RWPE2 (cell line): ENCODE measurements around the gene ARHGEF7.

ENCODE experiments used
- ATAC-seq: fragments of 200-7000 bp; cut with Tn5 transposase; 3 replicates; pipeline ENCODE4 v1.9.1; 2021; ENCODE audit warnings: low read depth
- DNase-seq: peaks from one replicate; pipeline ENCODE4 v3.0.0-alpha.2; 2020; ENCODE audit warnings: low spot score
- H3K27ac ChIP-seq: fragments of 450-650 bp; 2 replicates; pipeline ENCODE4 v1.5.1; 2017; ENCODE audit warnings: mild to moderate bottlenecking; ENCODE audit not compliant: poor library complexity, severe bottlenecking
- H3K27me3 ChIP-seq: fragments of 250-450 bp; sonication (Bioruptor Pico); 2 replicates; pipeline ENCODE4 v1.5.1; 2021; ENCODE audit warnings: mild to moderate bottlenecking, moderate library complexity; ENCODE audit not compliant: insufficient read depth, poor library complexity, severe bottlenecking
- H3K36me3 ChIP-seq: fragments of 250-450 bp; sonication (Bioruptor Pico); 2 replicates; pipeline ENCODE4 v1.5.1; 2020; ENCODE audit warnings: low read depth, mild to moderate bottlenecking, moderate library complexity
- H3K4me1 ChIP-seq: fragments of 250-450 bp; sonication (Bioruptor Pico); 2 replicates; pipeline ENCODE4 v1.5.1; 2021; ENCODE audit warnings: mild to moderate bottlenecking, moderate library complexity; ENCODE audit not compliant: insufficient read depth, poor library complexity, severe bottlenecking
- H3K4me3 ChIP-seq: fragments of 250-450 bp; sonication (Bioruptor Pico); 2 replicates; pipeline ENCODE4 v1.5.1; 2021; ENCODE audit warnings: mild to moderate bottlenecking, moderate library complexity; ENCODE audit not compliant: severe bottlenecking
- H3K9me3 ChIP-seq: fragments of 250-450 bp; sonication (Bioruptor Pico); 2 replicates; pipeline ENCODE4 v1.5.1; 2021; ENCODE audit warnings: mild to moderate bottlenecking, moderate library complexity; ENCODE audit not compliant: severe bottlenecking
- TF ChIP-seq, protein P1 (sequence below): fragments of 450-650 bp; IDR thresholded peaks from one replicate; pipeline ENCODE4 v1.5.1; 2017; ENCODE audit warnings: mild to moderate bottlenecking, moderate library complexity; ENCODE audit not compliant: poor library complexity, severe bottlenecking

ARHGEF7 gene

DNA sequence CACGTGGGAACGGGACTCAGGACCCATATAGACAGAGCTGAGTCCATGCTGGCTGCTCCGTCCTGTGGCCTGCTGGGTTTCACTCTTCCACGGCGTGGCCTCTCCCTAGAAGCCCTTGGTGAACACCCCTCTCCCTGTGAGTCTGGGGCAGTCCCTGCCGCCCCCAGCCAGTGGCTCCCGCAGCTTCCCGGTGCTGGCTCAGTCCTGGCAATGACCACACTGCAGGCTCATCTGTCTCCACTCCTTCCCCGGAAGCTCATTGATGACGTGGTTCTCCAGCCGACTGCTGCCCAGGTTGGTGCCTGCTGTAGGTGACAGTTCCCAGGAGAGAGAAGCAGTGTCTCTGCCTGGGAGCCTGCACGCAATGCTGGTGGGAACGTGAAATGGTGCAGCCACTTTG lies 203.3 kb downstream of the ARHGEF7 start:
- Histone ChIP-seq H3K27ac (no peak overlapping the region), H3K4me3 (no peak overlapping the region), H3K4me1 (no peaks in the 10 kb centered on the region), H3K36me3 (no peaks in the 10 kb centered on the region), H3K9me3 (no peaks in the 10 kb centered on the region), H3K27me3 (no peaks in the 10 kb centered on the region)
- DNase-seq (no peak), ATAC-seq (no peak)
- TF ChIP-seq, protein P1, sequence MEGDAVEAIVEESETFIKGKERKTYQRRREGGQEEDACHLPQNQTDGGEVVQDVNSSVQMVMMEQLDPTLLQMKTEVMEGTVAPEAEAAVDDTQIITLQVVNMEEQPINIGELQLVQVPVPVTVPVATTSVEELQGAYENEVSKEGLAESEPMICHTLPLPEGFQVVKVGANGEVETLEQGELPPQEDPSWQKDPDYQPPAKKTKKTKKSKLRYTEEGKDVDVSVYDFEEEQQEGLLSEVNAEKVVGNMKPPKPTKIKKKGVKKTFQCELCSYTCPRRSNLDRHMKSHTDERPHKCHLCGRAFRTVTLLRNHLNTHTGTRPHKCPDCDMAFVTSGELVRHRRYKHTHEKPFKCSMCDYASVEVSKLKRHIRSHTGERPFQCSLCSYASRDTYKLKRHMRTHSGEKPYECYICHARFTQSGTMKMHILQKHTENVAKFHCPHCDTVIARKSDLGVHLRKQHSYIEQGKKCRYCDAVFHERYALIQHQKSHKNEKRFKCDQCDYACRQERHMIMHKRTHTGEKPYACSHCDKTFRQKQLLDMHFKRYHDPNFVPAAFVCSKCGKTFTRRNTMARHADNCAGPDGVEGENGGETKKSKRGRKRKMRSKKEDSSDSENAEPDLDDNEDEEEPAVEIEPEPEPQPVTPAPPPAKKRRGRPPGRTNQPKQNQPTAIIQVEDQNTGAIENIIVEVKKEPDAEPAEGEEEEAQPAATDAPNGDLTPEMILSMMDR: no peak

DNA sequence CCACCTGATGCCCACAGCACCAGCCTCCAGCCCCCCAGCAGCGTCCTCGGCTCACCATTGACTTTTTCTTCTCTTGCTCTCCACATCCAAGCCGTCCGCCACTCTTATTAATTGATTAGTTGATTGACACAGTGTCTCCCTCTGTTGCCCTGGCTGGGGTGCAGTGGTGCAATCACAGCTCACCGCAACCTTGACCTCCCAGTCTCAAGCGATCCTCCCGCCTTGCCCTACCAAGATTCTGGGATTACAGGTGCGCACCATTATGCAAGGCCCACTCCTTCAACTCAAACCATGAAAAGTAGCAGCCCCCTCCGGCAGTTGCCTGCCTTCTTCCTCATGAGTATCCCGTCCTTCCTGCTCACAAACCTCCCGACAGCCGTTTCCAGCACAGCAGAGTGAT lies 204.4 kb downstream of the ARHGEF7 start:
- H3K36me3 ChIP-seq: no peaks in the 10 kb centered on the region
- H3K27ac ChIP-seq: no peak overlapping the region
- DNase-seq: no peak
- TF ChIP-seq, protein P1: no peak
- no peak for ATAC-seq
- H3K27me3 ChIP-seq: no peaks in the 10 kb centered on the region
- no peaks in the 10 kb centered on the region for H3K9me3 ChIP-seq
- H3K4me1 ChIP-seq: no peaks in the 10 kb centered on the region
- no peak overlapping the region for H3K4me3 ChIP-seq

DNA sequence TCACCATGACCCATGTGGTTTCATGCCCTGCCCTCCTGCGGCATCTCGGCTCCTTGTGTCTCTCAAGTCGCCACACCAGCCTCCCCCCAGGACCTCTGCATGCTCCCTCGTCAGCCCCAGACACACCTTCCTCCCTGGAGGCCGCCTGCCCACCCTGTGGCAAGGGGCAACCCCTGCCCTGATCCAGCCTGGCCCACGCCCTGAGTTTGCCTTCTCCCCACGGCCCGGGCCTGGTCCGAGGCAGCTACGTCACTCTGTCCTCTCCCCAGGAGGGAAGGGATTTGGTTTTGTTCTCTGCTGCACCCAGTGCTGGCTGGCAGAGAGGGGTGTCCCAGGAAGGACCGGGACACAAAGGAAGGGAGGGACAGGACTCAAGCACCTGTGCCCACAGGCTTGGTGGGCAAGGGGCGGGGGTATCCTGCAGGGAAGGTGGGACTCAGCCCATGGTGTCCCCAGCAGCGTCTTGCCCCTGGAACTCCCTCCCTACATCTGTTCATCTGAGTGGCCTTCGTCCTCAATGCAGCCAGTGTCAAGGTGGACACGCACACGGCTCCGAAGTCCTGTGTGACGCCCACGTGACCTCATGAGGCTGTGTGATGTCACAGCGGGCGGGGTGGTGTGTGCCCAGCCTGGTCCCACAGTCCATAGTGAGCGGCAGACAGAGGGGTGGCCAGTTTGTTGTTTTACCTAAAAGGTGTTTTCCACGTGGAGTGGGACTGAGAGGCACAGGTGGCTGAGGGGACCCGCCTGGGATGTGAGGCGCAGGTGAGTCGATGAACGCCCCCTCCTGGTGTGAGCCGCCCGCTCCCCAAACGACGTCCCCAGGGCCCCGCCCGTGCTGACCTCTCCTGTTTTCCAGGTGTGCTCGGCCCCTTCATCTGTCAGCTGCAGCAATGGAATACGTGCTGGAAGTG lies 205.1 kb downstream of the ARHGEF7 start, which contains the start of gene TEX29:
Gene TEX29 (plus strand): TSS at position 645 of the 914 bp plus-strand sequence. CDS start 249 bp downstream, at position 894.
- DNase-seq (no peak), ATAC-seq (no peak)
- TF ChIP-seq, protein P1: no peak
- H3K4me3 ChIP-seq: no peak within 1 kb of the TSS
- no peaks in the 10 kb centered on the region for H3K27me3 ChIP-seq
- H3K4me1 ChIP-seq: no peaks in the 10 kb centered on the region
- H3K36me3 ChIP-seq: no peaks in the 10 kb centered on the region
- H3K9me3 ChIP-seq: no peaks in the 10 kb centered on the region
- no peak within 1 kb of the TSS for H3K27ac ChIP-seq

DNA sequence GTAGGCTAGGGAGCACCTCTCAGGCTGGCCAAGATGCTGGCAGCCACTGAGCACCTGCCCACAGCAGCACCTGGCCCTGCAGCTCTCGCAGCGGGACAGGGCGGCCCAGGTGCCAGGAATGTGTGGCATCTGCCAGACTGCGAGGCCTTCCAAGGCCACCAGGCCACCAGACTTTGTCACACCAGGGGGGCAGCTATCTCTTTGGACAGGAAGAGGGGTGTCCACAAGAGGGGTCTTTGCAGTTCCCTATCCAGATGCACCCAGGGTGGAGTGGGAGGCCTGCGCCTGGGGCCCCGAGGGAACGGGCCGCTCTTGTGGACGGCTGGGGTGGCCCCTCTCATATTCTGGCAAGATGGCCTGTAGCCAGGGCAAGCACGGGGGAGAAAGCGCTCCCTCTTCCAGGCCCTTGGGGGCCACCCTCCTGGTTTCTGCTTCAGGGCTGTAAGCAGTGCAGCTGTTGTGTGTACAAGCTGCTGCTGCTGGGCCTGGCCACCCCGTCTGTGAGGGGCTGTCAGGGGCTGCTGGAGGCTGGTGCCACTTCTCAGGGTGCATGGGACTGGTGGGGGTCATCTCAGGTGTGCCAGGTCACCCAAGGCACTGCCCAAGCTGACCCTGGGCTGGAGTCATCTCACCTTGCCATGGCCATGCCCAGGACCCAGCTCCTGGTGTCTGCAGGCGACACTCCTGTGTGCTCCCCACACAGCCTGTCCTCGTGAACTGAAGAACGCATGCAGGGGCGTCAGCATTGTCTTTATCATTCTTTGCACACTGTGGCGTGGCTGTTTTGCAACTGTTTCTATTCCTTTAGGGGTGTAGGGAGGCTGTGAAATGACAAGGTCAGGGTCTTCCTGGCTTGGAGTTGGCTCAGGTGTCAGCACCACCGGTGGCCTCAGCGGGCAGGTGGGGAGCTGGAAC lies 207.1 kb downstream of the ARHGEF7 start:
- ATAC-seq (no peak), DNase-seq (no peak)
- H3K27me3 ChIP-seq: no peaks in the 10 kb centered on the region
- H3K4me3 ChIP-seq: no peak overlapping the region
- TF ChIP-seq, protein P1: no peak
- no peaks in the 10 kb centered on the region for H3K4me1 ChIP-seq
- no peak overlapping the region for H3K27ac ChIP-seq
- H3K36me3 ChIP-seq: no peaks in the 10 kb centered on the region
- H3K9me3 ChIP-seq: no peaks in the 10 kb centered on the region
